H4 (cell line): ENCODE results near the gene TRAK1. TPM values are rescaled to one million over a fixed set of nuclear protein-coding genes. Genes with fewer than 3 reads are reported as not detected.

ENCODE experiments used
- DNase-seq: peaks from one replicate; pipeline ENCODE4 v3.0.0-alpha.2; 2015; ENCODE audit warnings: low spot score
- total RNA-seq: library from RNA; depleted of rRNA; stranded (reverse); fragments of >200 nt; shearing (Covaris generic); gene quantifications from 2 replicates; pipeline ENCODE4 v1.2.3, GENCODE V29; 2014

Gene TRAK1
- total RNA-seq, 1 experiment from 2014 or later: 4.3 TPM

DNA sequence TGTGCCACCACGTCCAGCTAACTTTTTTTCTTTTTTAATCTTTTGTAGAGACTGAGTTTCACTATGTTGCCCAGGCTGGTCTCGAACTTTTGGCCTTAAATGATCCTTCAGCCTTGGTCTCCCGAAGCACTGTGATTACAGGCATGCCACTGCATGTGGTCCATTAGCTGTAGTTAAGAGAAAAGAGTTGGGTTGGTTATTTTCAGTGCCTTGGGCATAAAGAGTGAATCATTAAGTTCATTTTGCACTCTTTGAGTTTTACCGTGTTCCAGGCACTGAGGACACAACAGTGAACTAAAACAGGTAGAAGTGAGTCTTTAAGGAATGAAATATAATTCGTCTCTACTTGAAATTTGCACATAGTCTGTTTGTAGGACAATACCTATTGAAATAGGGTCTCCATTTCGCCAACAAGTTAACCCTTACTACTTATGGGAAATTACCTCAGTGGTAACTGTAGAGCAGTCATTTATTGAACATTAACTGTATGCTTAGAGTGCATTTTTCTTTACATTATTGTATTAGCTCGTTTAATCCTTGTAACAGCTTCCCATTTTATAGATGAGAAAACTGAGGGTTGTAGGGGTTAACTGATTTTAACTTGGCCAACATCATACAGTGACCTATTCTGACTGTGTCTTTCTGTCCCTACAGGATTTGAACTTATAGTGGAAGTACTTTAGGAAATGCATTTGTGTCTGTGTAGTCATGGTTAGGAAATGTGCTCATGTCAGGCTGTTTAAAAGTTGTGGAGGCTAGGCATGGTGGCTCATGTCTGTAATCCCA is 22.7 kb upstream of the TRAK1 start:
- DNase-seq: no peak

DNA sequence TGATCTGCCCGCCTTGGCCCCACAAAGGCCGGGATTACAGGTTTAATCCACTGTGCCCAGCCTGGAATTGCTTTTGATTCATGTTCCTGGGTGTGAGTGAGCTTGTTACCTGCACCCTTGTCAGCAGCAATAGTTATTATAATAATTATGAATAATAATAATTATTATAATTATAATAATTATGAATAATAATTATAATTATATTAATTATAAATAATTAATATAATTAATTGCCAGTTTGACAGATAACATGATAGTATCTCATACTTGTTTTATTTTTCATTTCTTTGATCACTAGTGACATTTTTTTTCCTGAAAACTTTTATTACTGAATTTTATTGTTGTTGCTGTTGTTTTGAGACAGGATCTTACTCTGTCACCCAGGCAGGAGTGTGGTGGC is 21.1 kb upstream of the TRAK1 start:
- DNase-seq: no peak

GRCh38 chr3:42070524-42070923 is 20.6 kb upstream of the TRAK1 start:
- no peak for DNase-seq

GRCh38 chr3:42071904-42072812 is 19.0 kb upstream of the TRAK1 start:
- DNase-seq: peak; percentile 84

DNA sequence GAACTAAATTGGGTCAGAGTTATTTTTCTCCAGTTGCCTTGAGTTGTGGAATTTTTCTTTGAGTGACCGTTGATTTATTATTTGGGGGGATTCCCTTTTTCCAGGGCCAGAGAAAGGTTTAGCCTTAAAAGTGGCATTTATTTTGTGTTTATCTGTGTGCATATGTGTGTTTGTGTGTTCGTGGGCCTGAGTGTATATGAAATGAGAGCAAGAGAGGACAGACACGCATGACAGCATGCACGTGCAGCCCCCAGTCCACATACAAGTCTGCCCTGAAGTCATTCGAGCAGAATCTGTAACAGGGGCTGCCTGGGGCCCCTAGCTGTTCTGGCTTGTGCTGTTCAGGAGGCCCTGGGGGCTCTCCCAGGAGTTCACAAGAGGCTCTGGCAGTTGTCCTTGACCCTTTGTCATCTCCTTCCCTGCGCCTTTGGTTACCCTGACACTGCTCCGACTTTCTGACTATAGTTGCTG is 18.3 kb upstream of the TRAK1 start:
- no peak for DNase-seq

GRCh38 chr3:42077785-42078184 is 13.4 kb upstream of the TRAK1 start:
- DNase-seq: no peak

DNA sequence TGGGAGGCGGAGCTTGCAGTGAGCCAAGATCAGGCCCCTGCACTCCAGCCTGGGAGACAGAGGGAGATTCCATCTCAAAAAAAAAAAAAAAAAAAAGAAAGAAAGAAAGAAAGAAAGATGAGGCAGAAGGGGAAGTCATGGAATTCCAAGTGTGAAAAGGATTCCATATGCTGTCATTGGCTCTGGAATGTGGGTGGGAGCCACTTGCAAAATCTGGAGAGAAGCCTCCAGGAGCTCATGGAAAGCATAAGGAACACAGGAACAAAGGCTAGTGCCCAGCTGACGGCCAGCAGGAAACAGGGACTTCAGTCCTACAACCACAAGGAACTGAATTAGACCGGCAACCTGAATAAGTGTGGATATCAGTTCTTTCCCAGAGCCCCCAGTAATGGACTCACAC is 12.5 kb upstream of the TRAK1 start:
- no peak for DNase-seq

DNA sequence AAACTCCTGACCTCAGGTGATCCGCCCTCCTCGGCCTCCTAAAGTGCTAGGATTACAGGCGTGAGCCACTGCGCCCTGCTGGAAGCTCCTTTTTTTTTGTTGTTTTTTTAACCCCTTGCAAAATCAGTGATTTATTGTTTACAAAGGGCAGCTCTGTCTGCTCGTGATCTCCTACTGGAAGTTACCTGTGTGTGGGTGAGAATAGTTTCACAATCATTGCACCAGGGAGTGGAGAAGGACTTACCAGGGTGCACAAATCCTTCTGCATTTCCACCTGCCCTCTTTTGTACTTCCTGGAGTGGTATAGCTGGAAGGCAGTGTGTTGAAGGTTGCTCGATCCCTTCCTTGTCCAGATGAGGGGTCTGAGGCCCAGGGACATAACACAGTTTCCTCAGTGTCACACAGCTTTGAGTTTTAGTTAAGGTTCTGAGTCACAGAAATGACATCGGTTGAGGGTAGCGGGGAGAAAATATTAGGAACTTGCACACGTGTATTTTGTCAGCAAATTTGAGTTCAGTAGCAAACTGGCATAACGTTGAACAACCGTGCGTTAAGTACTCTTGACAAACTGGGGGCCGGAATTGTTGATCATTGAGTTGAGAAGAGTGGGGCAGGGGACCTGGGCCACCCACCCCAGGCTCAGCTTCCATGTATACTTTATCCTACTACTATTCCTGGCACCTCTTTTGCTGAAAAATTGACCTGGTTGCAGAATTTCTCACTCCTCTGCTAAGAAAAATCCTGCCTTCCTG is 11.3 kb upstream of the TRAK1 start:
- DNase-seq: no peak

DNA sequence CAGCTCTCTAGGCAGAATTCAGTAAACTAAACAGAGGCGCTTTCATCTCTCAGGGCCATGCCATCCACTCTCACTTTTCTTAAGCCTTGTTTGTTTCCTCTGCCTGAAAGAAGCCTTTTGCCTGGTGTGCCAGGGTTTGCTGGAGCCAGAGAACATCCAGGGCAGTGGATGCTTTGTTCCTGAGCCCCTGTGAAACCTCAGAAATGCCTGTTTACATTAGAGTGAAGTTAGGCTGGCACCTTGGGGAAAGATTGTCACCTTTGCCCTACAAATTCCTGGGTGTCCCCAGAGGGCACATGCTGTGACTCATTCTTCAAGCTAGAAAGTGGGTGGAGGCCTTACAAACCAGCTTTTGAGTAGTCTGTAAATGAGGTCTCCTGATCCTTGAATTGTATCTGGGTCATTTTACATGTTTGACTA is 10.7 kb upstream of the TRAK1 start:
- DNase-seq: peak; percentile 82

- no peak for DNase-seq
Observed at GRCh38 chr3:42081838-42082473, 9.2 kb upstream of the TRAK1 start.

DNA sequence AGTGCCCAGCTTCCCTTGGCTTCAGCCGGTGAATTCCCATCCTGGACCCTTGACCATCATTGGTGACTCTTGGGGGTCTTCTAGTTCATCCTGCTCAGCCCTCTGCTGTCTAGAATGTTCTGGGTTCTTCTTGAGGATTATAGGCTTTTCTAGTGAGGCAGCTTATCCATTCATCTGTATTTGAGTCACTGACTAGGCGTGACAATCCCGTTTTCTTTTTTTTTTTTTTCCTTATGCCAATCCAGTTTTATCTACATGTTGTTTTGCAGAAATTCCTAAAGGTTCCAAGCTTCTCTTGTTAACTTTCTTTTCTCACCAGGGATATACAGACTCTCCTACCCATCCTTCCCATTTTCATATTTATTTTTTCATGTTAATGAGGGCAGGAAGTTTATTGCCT is 6.6 kb upstream of the TRAK1 start:
- no peak for DNase-seq

GRCh38 chr3:42085641-42086376 is 5.3 kb upstream of the TRAK1 start:
- DNase-seq: no peak

DNA sequence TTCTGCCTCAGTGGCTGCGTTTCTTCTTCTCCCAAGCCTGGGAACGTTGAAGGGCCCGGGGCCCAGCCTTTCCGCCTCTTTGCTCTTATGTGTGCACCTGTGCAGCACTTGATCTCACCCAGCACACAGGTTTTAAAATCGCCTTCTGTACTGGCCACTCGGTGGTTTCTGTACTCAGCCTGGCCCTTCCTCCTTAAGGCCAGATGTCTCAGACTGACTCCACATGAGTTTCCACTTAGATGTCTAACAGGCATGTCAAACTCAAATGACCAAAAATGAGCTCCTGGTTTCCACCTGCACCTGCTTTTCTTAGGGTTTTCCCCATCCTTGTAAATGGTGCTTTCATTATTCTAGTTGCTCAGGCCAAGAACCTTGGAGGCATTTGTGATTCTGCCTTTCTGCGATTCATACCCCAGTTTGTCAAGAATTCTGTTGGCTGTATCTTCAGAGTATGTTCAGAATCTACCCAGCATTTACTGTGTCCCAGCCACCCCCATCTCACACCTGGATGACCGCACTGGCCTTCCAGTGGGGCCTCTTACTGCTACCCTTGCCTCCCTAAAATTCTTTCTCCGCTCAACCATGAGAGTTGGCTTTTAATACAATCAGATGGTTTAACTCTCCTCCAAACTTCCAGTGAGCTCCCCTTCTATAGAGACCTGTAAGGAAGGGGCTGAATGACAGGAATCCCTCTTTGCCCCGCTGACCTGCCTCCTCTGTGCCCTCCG is 2.2 kb upstream of the TRAK1 start:
- DNase-seq: no peak

DNA sequence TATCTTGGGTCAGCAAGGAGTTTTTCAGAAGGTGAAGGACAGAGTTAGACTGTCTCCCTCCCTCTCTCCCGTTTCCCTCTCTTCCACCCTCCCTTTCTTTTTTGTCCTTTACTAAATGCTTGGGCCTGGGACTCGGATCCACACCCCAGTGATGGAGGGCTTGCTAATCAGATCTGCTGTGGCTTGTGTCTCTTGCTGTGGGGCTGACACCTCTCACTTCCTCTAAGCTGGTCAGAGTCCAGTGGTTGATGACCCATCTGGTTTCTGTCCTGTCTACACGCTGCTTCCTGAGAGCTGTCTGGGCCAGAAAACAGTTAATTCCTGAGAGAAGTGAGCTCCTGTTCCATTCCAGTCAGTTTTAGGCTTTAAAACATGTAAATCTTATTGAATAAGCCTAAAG is 849 bp downstream of the TRAK1 start:
- DNase-seq: no peak

DNA sequence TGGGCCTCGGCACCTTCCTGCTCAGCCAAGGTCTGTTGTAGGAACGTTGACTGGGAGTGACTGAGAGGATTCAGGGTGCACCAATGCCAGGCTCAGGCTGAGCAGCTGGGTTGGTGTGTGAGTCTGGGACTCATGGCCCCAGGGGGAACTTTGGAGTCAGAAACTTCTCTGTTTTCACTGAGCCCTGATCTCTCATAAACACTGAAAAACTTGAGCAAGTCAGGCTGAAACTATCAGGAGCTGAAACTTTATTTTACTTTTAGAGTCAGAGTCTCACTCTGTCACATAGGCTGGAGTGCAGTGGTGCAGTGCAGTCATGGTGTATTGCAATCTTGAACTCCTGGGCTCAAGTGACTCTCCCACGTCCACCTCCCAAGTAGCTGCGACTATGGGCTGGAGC is 3.0 kb downstream of the TRAK1 start:
- no peak for DNase-seq

DNA sequence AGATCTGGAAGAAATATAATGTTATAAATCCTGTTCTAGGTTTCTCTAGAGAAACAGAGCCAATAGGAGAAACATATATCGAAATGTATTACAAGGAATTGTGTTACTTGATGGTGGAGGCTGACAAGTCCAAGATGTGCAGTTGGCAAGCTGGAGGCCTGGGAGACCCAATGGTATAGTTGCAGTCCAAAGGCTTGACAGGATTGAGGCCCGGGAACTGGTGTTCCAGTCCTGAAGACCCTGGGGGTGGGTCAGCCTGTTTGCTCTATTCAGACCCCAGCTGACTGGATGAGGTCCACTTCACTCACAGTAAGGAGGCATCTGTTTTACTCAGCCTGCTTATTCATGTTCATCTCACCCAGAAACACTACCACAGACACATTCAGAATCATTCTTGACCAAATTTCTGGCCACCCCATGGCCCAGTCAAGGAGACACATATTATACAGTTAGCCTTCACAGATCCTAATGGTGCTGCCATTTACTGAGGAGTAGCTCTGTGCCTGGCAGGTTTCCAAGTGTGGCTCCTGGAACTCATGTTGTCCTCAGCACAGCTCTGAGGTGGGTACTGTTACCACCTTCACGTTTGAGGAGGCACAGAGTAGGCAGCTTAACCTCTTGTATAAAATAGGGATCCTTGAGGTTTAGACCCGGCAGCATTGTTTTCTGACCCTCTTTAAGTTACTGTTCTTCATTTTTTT is 3.7 kb downstream of the TRAK1 start:
- no peak for DNase-seq

- DNase-seq: no peak
Observed at GRCh38 chr3:42095540-42095939, 4.4 kb downstream of the TRAK1 start.

DNA sequence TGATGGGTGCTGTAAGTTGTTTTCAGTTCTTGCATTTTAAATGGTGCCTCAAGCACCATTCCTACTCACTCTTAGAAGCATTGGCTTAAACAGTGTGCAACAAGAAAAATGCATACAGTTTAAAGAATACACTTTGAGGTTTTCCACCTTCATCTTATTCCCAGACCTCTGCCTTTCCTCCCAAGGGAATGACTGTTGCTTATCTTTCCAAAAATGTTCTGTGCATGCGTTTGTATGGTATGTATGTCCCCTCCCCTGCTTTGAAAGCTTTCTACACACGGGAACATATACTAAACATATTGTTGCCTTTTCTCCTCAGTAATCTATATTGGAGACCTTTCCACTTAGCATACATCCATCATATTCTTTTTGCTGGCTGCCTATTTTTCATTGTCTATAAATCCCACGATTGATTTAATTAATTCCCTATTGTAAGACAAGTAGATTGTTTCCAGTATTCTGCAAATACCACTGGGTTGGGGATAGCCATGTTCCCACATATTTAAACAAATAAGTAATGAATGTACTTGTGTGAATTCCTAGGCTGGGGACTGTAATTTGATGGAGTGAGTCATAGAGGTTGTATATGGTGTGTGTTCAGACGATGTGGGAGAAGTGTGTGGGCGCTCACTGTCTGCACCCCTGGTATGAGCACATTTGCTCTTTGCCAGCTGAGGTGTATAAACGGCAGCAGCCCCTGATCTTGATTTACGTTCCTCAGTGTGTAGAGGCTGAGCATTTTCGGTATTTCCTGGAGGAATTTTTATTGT is 5.8 kb downstream of the TRAK1 start:
- DNase-seq: peak; percentile 7

GRCh38 chr3:42097566-42097946 is 6.4 kb downstream of the TRAK1 start:
- no peak for DNase-seq
